Activated CD4-positive, alpha-beta memory T cell treated with anti-CD3 and anti-CD28 coated beads, Interleukin-2, amount 10 ng/mL, durations not matched to agents 7 days and 5 days (primary cell): ENCODE data around the gene RPL19. TPM values are rescaled to one million over a fixed set of nuclear protein-coding genes. Genes with fewer than 3 reads are reported as not detected.

Experiments used
- CTCF ChIA-PET: fragments of 350-600 bp; sonication (Branson Sonifier 250); formaldehyde crosslinking; loops from one replicate; lab custom pipeline; 2021; ENCODE audit warnings: antibody characterized with exemption, inconsistent platforms; lab: Charles Lee
- POLR2A ChIA-PET: fragments of 350-600 bp; sonication (Branson Sonifier 250); formaldehyde crosslinking; loops from one replicate; lab custom pipeline; 2021; ENCODE audit warnings: antibody characterized with exemption; lab: Charles Lee
- DNase-seq: peaks from one replicate; pipeline ENCODE4 v3.0.0-alpha.2; 2020
- H3K27ac Mint-ChIP-seq: one replicate; pipeline ENCODE4 v1.8.0; 2021; ENCODE audit warnings: mild to moderate bottlenecking, mixed read lengths
- H3K27me3 Mint-ChIP-seq: one replicate; pipeline ENCODE4 v1.8.0; 2021; ENCODE audit warnings: mixed read lengths
- H3K36me3 Mint-ChIP-seq: one replicate; pipeline ENCODE4 v1.8.0; 2021; ENCODE audit warnings: low read depth, mixed read lengths
- H3K4me1 Mint-ChIP-seq: one replicate; pipeline ENCODE4 v1.8.0; 2021; ENCODE audit warnings: mixed read lengths
- H3K4me3 Mint-ChIP-seq: one replicate; pipeline ENCODE4 v1.8.0; 2021; ENCODE audit warnings: mild to moderate bottlenecking, mixed read lengths
- H3K9me3 Mint-ChIP-seq: one replicate; pipeline ENCODE4 v1.8.0; 2021; ENCODE audit warnings: mixed read lengths
- total RNA-seq, 2 experiments: library from RNA; stranded (reverse); gene quantifications; one replicate each; pipeline ENCODE4 v1.2.3, GENCODE V29; 2021

The RPL19 gene
- total RNA-seq, 2 experiments from 2014 or later = 1,724 to 1,761 TPM

DNA sequence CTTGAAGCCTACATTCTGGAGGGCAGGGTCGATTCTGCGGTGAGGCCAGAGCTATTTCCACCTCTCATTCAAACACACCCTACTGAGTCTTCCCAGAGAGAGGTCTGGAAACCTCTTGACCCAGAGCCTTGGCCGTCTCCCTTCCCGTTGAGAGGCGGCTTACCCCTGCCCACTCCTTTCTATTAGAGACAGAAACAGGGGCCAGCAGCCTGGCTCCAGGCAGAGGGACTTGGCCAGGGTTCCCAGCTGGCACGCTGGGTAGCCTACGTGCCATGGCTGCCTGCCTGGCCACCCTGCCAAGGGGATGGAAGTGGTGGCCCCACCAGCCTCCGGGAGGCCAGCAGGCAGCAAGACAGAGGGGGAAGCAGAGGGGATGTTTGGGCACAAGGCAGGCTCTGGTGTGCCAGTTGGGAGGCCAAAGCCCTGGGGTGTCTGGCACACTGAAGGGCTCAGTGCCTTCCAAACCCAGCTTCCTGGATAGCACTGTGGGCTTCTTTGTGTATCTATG lies 19.6 kb downstream of the RPL19 start:
- POLR2A ChIA-PET = interaction anchor here (0.8 kb wide), 1 partner anchor 11 kb away, joined by 3 read pairs; no protein-coding TSS in a partner anchor
- Mint-ChIP-seq H3K27ac (no peak overlapping the region), H3K4me3 (no peak overlapping the region), H3K27me3 (peaks cover 51% of the 10 kb centered on the region), H3K36me3 (no peaks in the 10 kb centered on the region), H3K9me3 (no peaks in the 10 kb centered on the region), H3K4me1 (peaks cover 2% of the 10 kb centered on the region)
- no peak for DNase-seq
- CTCF ChIA-PET = interaction anchor here (1.2 to 1.3 kb wide), 2 partner anchors 17 to 19 kb away, joined by 3 read pairs; no protein-coding TSS in a partner anchor

DNA sequence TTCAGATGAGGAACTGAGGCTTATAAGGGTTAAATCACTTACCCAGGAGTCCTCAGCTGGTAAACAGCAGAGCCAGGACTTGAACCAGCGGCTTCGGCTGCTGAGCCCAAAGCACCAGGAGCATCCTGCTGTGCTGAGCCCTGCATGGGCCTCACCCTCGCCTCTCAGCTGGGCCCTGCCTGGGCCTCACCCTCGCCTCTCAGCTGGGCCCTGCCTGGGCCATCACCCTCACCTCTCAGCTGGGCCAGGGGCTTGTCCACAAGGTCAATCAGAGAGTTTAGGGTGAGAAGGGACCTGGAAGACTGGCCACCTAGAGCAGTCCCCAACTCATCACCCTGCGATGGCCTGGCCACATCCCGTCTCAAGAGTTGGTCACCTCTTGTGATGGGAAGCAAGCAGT lies 21.5 kb downstream of the RPL19 start:
- ChIA-PET CTCF (interaction anchor here (1.4 to 2.4 kb wide), 2 partner anchors 10 to 23 kb away, joined by 4 to 8 read pairs; no protein-coding TSS in a partner anchor), POLR2A (no interaction called here)
- Mint-ChIP-seq H3K4me3 (no peak overlapping the region), H3K9me3 (no peaks in the 10 kb centered on the region), H3K27me3 (peaks cover 53% of the 10 kb centered on the region), H3K27ac (no peak overlapping the region), H3K4me1 (peaks cover 8% of the 10 kb centered on the region), H3K36me3 (no peaks in the 10 kb centered on the region)
- no peak for DNase-seq

DNA sequence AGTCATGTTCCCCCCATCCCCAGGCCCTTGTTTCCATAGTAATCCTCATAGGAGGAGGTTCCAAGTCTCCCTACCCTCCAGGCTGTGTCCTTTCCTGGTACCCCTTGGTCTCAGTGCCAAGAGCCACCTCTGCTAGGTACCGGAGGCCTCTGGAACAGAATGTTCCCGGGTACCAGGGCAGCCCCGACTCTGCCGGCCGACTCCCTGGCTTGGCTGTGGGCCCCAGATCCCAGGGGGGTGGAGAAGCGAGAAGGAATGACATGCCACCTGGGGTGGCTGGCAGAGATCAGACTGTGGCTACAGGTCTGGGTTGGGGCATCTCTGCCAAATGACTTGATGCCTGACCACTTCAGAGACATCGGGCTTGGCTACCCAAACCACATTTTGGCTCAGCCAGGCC lies 22.1 kb downstream of the RPL19 start:
- no peak overlapping the region for H3K27ac Mint-ChIP-seq
- H3K4me1 Mint-ChIP-seq = peaks cover 8% of the 10 kb centered on the region
- no peaks in the 10 kb centered on the region for H3K9me3 Mint-ChIP-seq
- H3K36me3 Mint-ChIP-seq = no peaks in the 10 kb centered on the region
- no peak for DNase-seq
- ChIA-PET CTCF (interaction anchor here (2.4 kb wide), 1 partner anchor 10 kb away, joined by 8 read pairs; no protein-coding TSS in a partner anchor), POLR2A (no interaction called here)
- H3K4me3 Mint-ChIP-seq = no peak overlapping the region
- H3K27me3 Mint-ChIP-seq = peaks cover 48% of the 10 kb centered on the region

DNA sequence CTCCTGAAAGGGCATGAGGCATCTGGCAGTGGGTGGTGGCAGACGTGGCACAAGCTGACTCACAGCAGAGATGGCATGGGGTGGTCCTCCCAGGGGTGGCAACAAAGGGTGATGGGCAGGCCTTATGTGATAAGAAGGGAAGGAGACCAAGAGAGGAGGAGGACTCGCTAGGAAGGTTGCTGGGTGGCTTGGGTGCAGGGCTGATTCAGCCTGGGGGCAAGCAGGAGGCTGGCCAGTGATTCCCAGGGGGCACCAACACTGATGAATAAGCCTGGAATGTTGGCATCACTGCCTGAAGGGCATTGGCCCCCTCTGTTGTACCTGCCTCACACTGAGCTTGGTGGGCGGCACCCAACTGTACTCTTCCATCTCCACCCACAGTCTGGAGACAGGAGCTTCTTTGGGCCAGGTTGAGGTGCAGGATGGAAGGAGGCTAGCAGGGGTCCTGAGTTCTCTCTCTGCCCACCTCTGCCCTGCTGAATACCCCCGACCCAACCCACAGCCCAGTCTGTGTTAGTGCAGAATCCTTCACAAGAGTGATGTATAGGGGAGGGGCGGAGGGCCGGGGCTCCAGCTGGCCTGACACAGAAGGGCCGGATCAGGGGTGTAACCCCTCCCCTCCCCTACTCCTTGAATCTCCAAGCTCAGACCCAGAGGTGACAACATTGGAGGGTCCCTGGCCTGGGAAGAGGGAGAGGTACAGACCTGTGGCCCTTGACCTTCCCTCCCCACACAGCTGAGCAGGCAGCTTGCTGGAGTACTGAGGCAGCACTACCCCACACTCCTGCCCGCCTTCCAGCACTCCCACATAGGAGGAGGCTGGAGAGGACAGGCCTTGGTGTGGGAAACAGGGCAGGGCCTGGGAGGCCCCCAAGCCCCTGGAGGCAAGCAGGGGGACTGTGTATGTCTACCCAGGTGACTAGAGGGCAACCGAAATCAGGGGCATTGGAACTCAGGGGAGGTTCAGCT lies 23.1 kb downstream of the RPL19 start:
- Mint-ChIP-seq H3K4me1 (peaks cover 7% of the 10 kb centered on the region), H3K27me3 (peaks cover 50% of the 10 kb centered on the region), H3K27ac (no peak overlapping the region), H3K36me3 (no peaks in the 10 kb centered on the region), H3K9me3 (no peaks in the 10 kb centered on the region), H3K4me3 (no peak overlapping the region)
- no peak for DNase-seq
- POLR2A ChIA-PET = no interaction called here
- CTCF ChIA-PET = interaction anchor here (0.8 to 2.4 kb wide), 2 partner anchors 9 to 12 kb away, joined by 3 to 8 read pairs; no protein-coding TSS in a partner anchor

DNA sequence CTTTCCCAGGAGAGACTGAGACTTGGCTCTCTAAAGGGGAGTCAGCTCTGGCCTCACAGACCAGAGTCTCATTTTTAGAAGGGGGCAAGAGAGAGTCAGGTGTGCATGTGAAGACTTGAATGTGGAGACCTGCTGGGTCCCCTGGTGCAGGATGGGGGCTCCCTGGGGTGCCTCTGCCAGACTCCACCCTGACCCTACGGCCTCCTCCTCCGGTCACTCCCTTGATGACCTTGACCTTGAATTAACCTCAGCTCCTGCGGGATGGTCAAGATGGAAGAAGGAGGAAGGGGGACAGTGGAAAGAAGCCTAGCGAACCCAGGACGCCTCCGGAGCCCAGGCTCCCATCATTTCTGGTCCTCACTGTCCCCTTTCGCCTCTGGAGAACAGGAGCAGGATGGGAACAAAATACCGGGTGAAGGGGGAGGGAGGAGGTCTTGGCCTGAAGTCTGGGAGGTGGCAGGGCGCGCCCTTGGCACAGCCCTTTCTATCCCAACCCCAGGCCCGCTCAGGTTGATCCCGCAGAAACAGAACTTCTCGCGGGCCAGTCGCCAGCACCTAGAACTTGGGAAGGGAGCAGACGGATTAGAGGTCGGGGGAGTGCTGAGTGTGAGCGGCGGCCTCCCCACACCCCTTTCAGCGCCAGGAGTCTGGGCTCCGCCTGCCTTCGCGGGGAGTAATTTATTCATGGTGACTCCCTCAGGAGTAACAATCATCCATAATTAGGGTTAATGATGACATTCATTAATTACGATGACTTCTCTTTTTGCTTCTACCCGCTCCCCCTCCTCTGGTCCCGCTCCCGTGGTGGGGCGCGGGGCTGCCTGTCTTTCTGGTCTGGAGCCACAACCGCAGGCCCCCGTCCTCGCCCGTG lies 24.1 kb downstream of the RPL19 start:
- peaks cover 47% of the 10 kb centered on the region for H3K27me3 Mint-ChIP-seq
- H3K4me3 Mint-ChIP-seq = no peak overlapping the region
- CTCF ChIA-PET = no interaction called here
- H3K4me1 Mint-ChIP-seq = peaks cover 7% of the 10 kb centered on the region
- no peak for DNase-seq
- POLR2A ChIA-PET = no interaction called here
- H3K27ac Mint-ChIP-seq = no peak overlapping the region
- H3K36me3 Mint-ChIP-seq = no peaks in the 10 kb centered on the region
- H3K9me3 Mint-ChIP-seq = no peaks in the 10 kb centered on the region

DNA sequence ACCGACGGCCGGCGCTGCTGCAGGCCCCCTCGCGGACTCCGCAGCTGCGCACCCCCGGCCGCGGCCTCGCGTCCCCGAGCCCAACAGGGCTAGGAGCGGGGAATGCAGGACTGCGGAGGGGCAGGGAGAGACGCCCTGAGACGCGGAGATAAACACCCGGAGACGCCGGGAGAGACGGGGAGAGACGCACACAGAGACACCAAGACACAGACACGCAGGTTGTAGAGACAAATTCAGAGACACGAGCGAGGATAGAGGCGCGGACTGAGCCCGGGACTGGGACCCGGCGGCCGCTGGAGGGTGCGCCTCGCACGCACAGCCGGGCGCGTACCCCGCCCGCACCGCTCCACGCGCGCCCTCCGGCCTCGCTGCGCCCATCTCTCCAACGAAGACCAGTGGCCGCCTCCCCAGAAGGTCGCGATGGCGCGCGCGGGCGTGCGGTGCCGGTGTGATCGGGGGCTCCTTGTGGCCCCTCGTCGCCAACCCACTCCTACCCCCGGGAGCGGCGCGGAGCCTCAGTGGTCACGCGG lies 24.8 kb downstream of the RPL19 start:
- Mint-ChIP-seq H3K27ac (no peak overlapping the region), H3K36me3 (no peaks in the 10 kb centered on the region), H3K4me1 (peaks cover 7% of the 10 kb centered on the region), H3K9me3 (no peaks in the 10 kb centered on the region), H3K4me3 (no peak overlapping the region), H3K27me3 (peaks cover 46% of the 10 kb centered on the region)
- no peak for DNase-seq
- CTCF ChIA-PET = no interaction called here
- POLR2A ChIA-PET = no interaction called here

DNA sequence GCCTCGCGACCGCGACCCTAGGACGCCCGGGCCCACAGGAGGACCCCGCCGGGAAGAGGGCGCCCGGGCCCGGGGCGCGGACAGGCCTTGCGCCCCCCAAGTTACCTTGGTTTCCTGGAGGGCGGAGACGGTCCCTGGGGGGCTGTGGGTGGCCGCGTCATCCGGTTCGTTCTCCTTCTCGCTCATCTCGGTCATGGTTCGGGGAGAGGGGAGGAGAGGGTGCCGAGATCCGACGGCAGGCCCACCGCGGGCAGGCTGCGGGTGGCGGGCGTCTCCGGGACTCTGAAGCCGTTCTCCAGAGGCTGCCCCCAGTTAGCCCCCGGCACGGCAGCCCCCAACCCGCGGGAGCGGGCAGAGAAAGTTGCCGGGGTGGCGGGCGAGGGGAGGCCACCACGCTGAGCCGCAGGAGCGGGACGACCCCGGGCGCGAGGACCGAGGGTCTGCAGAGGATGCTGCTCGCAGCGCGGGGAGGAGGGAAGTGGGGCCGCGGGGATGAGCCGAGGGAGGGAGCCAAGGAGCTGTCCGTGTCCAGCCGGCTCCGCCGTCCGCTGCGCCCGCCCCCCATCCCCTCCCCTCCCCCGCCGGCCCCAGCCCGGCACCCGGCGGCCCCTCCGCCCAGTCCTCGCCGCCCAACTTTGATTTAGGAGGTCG lies 25.4 kb downstream of the RPL19 start, which contains the start of gene STAC2:
STAC2 (minus strand) TSS at position 638 of the 651 bp plus-strand sequence; CDS start at position 195, 443 bp downstream.
- Mint-ChIP-seq H3K27me3 (peaks cover 46% of the 10 kb centered on the region), H3K4me3 (no peak within 1 kb of the TSS), H3K9me3 (no peaks in the 10 kb centered on the region), H3K27ac (no peak within 1 kb of the TSS), H3K36me3 (no peaks in the 10 kb centered on the region), H3K4me1 (peaks cover 7% of the 10 kb centered on the region)
- ChIA-PET CTCF (interaction anchor here (1.2 kb wide), 1 partner anchor 10 kb away, joined by 3 read pairs; no protein-coding TSS in a partner anchor), POLR2A (no interaction called here)
- DNase-seq = no peak

DNA sequence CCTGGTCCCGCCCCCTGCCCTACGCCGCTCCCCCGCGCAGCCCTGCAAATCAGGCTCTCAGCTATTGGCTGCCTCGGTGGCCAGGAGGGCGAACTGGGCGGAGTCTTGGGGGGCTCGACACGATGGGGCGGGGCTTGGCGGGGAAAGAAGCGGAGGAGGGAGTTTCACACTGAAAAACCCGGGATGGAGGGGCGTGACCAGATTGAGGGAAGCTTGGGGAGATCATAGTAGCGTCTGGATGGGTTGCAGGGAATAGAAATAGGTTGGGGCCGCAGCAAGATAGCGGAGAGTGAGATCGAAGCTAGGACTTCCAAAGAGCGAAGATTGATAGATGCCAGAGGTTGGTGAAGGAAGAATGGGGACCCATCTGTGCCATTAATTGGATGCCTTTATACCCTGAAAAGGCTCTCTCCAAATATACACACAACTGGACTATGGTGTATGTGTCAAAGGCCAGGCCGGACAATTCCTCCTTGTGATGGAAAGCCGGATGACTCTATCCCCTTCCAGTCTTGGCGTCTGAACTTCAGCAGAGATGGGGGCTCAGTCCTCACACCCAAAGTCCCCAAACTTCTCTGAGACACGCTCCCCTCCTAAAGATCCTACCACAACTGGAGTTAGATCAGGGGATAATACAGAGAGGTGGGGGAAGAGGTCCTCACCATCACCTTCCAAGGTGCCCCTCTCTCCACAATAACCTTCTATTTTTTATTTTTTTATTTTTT lies 26.0 kb downstream of the RPL19 start:
- Mint-ChIP-seq H3K36me3 (no peaks in the 10 kb centered on the region), H3K9me3 (no peaks in the 10 kb centered on the region), H3K27me3 (peaks cover 46% of the 10 kb centered on the region), H3K27ac (no peak overlapping the region), H3K4me1 (peaks cover 7% of the 10 kb centered on the region), H3K4me3 (no peak overlapping the region)
- POLR2A ChIA-PET = interaction anchor here (1.4 kb wide), 1 partner anchor 12 kb away, joined by 3 read pairs; no protein-coding TSS in a partner anchor
- no peak for DNase-seq
- CTCF ChIA-PET = interaction anchor here (1.2 kb wide), 1 partner anchor 10 kb away, joined by 3 read pairs; no protein-coding TSS in a partner anchor

DNA sequence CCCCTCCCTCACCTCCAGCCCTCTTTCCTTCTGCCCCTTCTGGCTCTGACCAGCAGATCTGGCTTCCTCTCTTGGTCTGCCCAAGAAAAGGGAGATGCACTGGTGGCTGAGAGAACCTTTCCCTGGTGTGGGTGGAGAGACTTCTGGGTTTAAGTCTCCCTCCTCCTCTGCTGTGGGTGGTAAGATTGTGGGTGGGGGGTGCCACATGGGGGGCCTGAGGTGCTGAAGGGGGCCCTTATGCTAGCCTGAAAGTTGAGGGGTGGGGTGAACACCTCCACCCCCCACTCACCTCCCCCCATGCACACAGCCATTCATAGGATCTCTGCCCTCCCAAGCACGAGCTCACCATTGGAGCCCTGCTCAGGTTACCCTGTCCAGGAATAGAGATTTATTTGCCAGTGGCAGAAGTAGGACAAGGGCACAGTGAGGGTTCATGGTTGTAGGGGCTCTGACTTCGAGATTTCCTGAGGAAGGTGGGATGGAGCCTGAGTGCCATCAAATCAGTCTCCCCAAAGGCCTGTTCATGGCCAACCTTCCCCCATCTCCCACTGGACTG lies 27.4 kb downstream of the RPL19 start:
- CTCF ChIA-PET = interaction anchor here (1.1 kb wide), 1 partner anchor 9 kb away, joined by 3 read pairs; no protein-coding TSS in a partner anchor
- no peak for DNase-seq
- Mint-ChIP-seq H3K9me3 (no peaks in the 10 kb centered on the region), H3K4me1 (peaks cover 11% of the 10 kb centered on the region), H3K4me3 (no peak overlapping the region), H3K27ac (no peak overlapping the region), H3K27me3 (peaks cover 54% of the 10 kb centered on the region), H3K36me3 (no peaks in the 10 kb centered on the region)
- POLR2A ChIA-PET = interaction anchor here (0.7 to 1.4 kb wide), 2 partner anchors 13 to 18 kb away, joined by 3 read pairs; no protein-coding TSS in a partner anchor

DNA sequence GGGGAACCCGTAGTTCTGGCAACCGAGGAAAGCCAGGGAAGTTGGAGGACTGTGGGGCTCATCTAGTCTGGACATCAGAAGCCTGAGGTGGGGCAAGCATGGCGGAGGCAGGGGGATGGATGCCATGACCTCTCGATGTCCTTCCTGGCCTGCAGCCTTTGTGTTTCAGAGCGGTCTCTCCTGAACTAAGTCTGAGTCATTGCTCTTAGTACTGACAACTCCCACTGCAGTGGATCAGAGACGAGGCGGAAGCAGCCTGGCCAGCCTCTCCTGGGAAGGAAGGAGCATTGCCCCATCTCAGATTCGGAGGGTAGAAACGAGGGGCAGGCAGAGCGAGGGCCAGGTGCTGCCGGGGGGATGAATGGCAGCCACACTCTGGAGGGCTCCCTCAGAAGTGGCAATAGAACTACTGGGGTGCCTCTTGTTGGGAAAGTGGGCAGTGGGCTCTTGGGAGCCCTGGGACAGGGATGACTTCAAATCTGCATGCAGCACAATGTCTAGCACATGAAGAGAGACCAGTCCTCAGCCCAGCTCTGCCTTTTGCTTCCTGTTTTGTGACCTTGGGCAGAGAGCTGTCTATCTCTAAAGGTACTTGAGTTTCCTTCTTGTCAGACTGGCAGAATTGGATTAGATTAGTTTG lies 29.3 kb downstream of the RPL19 start:
- H3K36me3 Mint-ChIP-seq = no peaks in the 10 kb centered on the region
- H3K4me3 Mint-ChIP-seq = no peak overlapping the region
- H3K9me3 Mint-ChIP-seq = no peaks in the 10 kb centered on the region
- ChIA-PET CTCF (interaction anchor here (1.9 to 20.4 kb wide), 2 partner anchors 9 to 23 kb away, joined by 7 to 208 read pairs; no protein-coding TSS in a partner anchor), POLR2A (interaction anchor here (1.9 kb wide), 1 partner anchor 29 kb away, joined by 7 read pairs; the partner anchor contains the start of gene RPL19)
- peaks cover 11% of the 10 kb centered on the region for H3K4me1 Mint-ChIP-seq
- no peak overlapping the region for H3K27ac Mint-ChIP-seq
- peaks cover 35% of the 10 kb centered on the region for H3K27me3 Mint-ChIP-seq
- DNase-seq = no peak
